SIG-M5 treated with dmso at 0.1 percent for 504 hours (cell line): Measurements from ENCODE around the gene DOP1B.
A peak's percentile ranks its signal among the peaks of the same experiment; 100 is the strongest.
"Not testable (repeated sequence)": the region's sequence is repeated elsewhere in the genome, so short reads cannot be mapped to it uniquely, and the experiment has no call there.

Experiments used
- DNase-seq: peaks from one replicate; lab custom pipeline; 2025; ENCODE audit not compliant: unreplicated experiment; lab: John Stamatoyannopoulos, UW

Gene DOP1B

GRCh38 chr21:36171741-36172331, 15.2 kb downstream of the DOP1B start:
- no peak for DNase-seq

GRCh38 chr21:36174780-36175179, 18.2 kb downstream of the DOP1B start:
- DNase-seq = no peak

- DNase-seq = no peak
These were observed 19.3 kb downstream of the DOP1B start for GRCh38 chr21:36175771-36176565.

GRCh38 chr21:36178349-36178748, 21.7 kb downstream of the DOP1B start:
- no peak for DNase-seq

GRCh38 chr21:36179145-36179544, 22.5 kb downstream of the DOP1B start:
- no peak for DNase-seq

- DNase-seq = no peak
These were observed 24.3 kb downstream of the DOP1B start for GRCh38 chr21:36180963-36181362.

- DNase-seq = peak; percentile 47
These were observed 26.6 kb downstream of the DOP1B start for GRCh38 chr21:36183144-36183795.

- no peak for DNase-seq
These were observed 27.9 kb downstream of the DOP1B start for GRCh38 chr21:36184545-36184944.

GRCh38 chr21:36185523-36185922, 28.9 kb downstream of the DOP1B start:
- DNase-seq = no peak

GRCh38 chr21:36186081-36186480, 29.5 kb downstream of the DOP1B start:
- peak; percentile 38 for DNase-seq

GRCh38 chr21:36186506-36187399, 30.1 kb downstream of the DOP1B start:
- no peak for DNase-seq

GRCh38 chr21:36188081-36188681, 31.6 kb downstream of the DOP1B start:
- DNase-seq = peak; percentile 59

GRCh38 chr21:36188937-36189336, 32.3 kb downstream of the DOP1B start:
- DNase-seq = no peak

GRCh38 chr21:36190736-36191135, 34.1 kb downstream of the DOP1B start:
- DNase-seq = no peak

- DNase-seq = peak; percentile 20
These were observed 36.6 kb downstream of the DOP1B start for GRCh38 chr21:36193200-36193599.

- no peak for DNase-seq
These were observed 37.4 kb downstream of the DOP1B start for GRCh38 chr21:36194024-36194423.

GRCh38 chr21:36195613-36196012, 39.0 kb downstream of the DOP1B start:
- DNase-seq = no peak

- peak; percentile 14 for DNase-seq
These were observed 42.4 kb downstream of the DOP1B start for GRCh38 chr21:36199021-36199420.

GRCh38 chr21:36199575-36199974, 43.0 kb downstream of the DOP1B start:
- DNase-seq = not testable (repeated sequence)

GRCh38 chr21:36200081-36200561, 43.5 kb downstream of the DOP1B start:
- no peak for DNase-seq
